Measurements from ENCODE around the gene INIP.

DNA sequence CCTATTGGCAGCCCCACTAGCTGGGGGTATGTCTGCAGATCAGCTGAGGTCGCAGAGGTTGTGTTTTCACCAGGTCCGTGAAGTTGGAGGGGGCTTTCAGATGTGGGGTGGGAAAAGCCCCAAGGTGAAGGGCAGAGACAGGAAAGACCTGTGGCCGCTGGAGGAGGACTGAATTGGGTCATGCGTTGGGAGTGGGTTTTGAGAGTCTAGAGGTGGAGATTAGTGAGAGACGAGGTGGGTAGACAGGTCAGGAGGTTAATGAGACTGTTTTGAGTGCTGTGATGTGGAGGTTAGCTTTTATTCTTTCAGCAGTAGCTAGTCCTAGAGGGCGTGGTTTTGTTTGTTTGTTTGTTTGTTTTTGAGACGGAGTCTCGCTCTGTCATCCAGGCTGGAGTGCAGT lies 42.9 kb upstream of the INIP start:
- TF ChIP-seq, protein P1, sequence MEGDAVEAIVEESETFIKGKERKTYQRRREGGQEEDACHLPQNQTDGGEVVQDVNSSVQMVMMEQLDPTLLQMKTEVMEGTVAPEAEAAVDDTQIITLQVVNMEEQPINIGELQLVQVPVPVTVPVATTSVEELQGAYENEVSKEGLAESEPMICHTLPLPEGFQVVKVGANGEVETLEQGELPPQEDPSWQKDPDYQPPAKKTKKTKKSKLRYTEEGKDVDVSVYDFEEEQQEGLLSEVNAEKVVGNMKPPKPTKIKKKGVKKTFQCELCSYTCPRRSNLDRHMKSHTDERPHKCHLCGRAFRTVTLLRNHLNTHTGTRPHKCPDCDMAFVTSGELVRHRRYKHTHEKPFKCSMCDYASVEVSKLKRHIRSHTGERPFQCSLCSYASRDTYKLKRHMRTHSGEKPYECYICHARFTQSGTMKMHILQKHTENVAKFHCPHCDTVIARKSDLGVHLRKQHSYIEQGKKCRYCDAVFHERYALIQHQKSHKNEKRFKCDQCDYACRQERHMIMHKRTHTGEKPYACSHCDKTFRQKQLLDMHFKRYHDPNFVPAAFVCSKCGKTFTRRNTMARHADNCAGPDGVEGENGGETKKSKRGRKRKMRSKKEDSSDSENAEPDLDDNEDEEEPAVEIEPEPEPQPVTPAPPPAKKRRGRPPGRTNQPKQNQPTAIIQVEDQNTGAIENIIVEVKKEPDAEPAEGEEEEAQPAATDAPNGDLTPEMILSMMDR (IDR thresholded peaks at IDR 0.05) = no peak
- TF ChIP-seq EZH2 (IDR thresholded peaks at IDR 0.05; ENCODE audit: borderline replicate concordance, insufficient read depth, low read depth, low read length, poor library complexity, severe bottlenecking) = no peak

Measured in B cell (primary cell).